ENCODE data around the gene EVX1. TPM values are rescaled to one million over a fixed set of nuclear protein-coding genes. Genes with fewer than 3 reads are reported as not detected.

EVX1 gene
- total RNA-seq, 1 donor from 2014 or later: not detected

GRCh38 chr7:27200761-27201579 is 41.6 kb upstream of the EVX1 start:
- Mint-ChIP-seq H3K9me3 (no peaks in the 10 kb centered on the region), H3K4me3 (no peak overlapping the region), H3K27ac (peak overlapping the region; percentile 58), H3K36me3 (ENCODE audit: low read depth) (no peaks in the 10 kb centered on the region), H3K27me3 (ENCODE audit: insufficient read depth) (peaks cover 82% of the 10 kb centered on the region), H3K4me1 (ENCODE audit: low read depth) (no peaks in the 10 kb centered on the region)
- no peak for DNase-seq (ENCODE audit: low spot score)
- intact Hi-C loops (cut with micrococcal nuclease): loop anchor here (2.0 to 10.0 kb wide), 3 partner anchors 50 to 1754 kb away; partner anchors contain the start of genes HOXA1 and TRIL

GRCh38 chr7:27201580-27202017 is 41.0 kb upstream of the EVX1 start:
- Mint-ChIP-seq H3K9me3 (no peaks in the 10 kb centered on the region), H3K36me3 (ENCODE audit: low read depth) (no peaks in the 10 kb centered on the region), H3K27ac (no peak overlapping the region), H3K4me1 (ENCODE audit: low read depth) (no peaks in the 10 kb centered on the region), H3K4me3 (no peak overlapping the region), H3K27me3 (ENCODE audit: insufficient read depth) (peaks cover 82% of the 10 kb centered on the region)
- intact Hi-C loops (cut with micrococcal nuclease): loop anchor here (2.0 to 10.0 kb wide), 3 partner anchors 49 to 1753 kb away; partner anchors contain the start of genes HOXA1 and TRIL
- DNase-seq (ENCODE audit: low spot score): no peak

GRCh38 chr7:27202018-27202861 is 40.4 kb upstream of the EVX1 start:
- Mint-ChIP-seq H3K27ac (no peak overlapping the region), H3K27me3 (ENCODE audit: insufficient read depth) (peaks cover 84% of the 10 kb centered on the region), H3K9me3 (no peaks in the 10 kb centered on the region), H3K4me3 (no peak overlapping the region), H3K4me1 (ENCODE audit: low read depth) (no peaks in the 10 kb centered on the region), H3K36me3 (ENCODE audit: low read depth) (no peaks in the 10 kb centered on the region)
- DNase-seq (ENCODE audit: low spot score): no peak
- intact Hi-C loops (cut with micrococcal nuclease): loop anchor here (5.0 to 10.0 kb wide), 2 partner anchors 105 to 1753 kb away; partner anchors contain the start of genes HOXA1 and TRIL

GRCh38 chr7:27202862-27203134 is 39.8 kb upstream of the EVX1 start:
- intact Hi-C loops (cut with micrococcal nuclease): loop anchor here (5.0 to 10.0 kb wide), 2 partner anchors 105 to 1752 kb away; partner anchors contain the start of genes HOXA1 and TRIL
- Mint-ChIP-seq H3K9me3 (no peaks in the 10 kb centered on the region), H3K4me3 (no peak overlapping the region), H3K27me3 (ENCODE audit: insufficient read depth) (peaks cover 84% of the 10 kb centered on the region), H3K36me3 (ENCODE audit: low read depth) (no peaks in the 10 kb centered on the region), H3K27ac (no peak overlapping the region), H3K4me1 (ENCODE audit: low read depth) (no peaks in the 10 kb centered on the region)
- no peak for DNase-seq (ENCODE audit: low spot score)

- intact Hi-C loops (cut with micrococcal nuclease): loop anchor here (5.0 to 10.0 kb wide), 2 partner anchors 106 to 1751 kb away; partner anchors contain the start of genes HOXA1 and TRIL
- Mint-ChIP-seq H3K4me1 (ENCODE audit: low read depth) (no peaks in the 10 kb centered on the region), H3K4me3 (no peak overlapping the region), H3K9me3 (no peaks in the 10 kb centered on the region), H3K27me3 (ENCODE audit: insufficient read depth) (peaks cover 82% of the 10 kb centered on the region), H3K27ac (no peak overlapping the region), H3K36me3 (ENCODE audit: low read depth) (no peaks in the 10 kb centered on the region)
- no peak for DNase-seq (ENCODE audit: low spot score)
Observed at GRCh38 chr7:27203365-27203953, 39.1 kb upstream of the EVX1 start.

GRCh38 chr7:27203964-27204594 is 38.5 kb upstream of the EVX1 start:
- no peak overlapping the region for H3K4me3 Mint-ChIP-seq
- H3K27me3 Mint-ChIP-seq (ENCODE audit: insufficient read depth): peaks cover 81% of the 10 kb centered on the region
- no peak overlapping the region for H3K27ac Mint-ChIP-seq
- no peak for DNase-seq (ENCODE audit: low spot score)
- intact Hi-C loops (cut with micrococcal nuclease): loop anchor here (5.0 to 10.0 kb wide), 2 partner anchors 107 to 1751 kb away; partner anchors contain the start of genes HOXA1 and TRIL
- no peaks in the 10 kb centered on the region for H3K4me1 Mint-ChIP-seq (ENCODE audit: low read depth)
- H3K9me3 Mint-ChIP-seq: no peaks in the 10 kb centered on the region
- no peaks in the 10 kb centered on the region for H3K36me3 Mint-ChIP-seq (ENCODE audit: low read depth)

GRCh38 chr7:27204851-27205322 is 37.7 kb upstream of the EVX1 start:
- intact Hi-C loops (cut with micrococcal nuclease): loop anchor here (5.0 to 10.0 kb wide), 2 partner anchors 108 to 1750 kb away; partner anchors contain the start of genes HOXA1 and TRIL
- H3K4me1 Mint-ChIP-seq (ENCODE audit: low read depth): no peaks in the 10 kb centered on the region
- peaks cover 85% of the 10 kb centered on the region for H3K27me3 Mint-ChIP-seq (ENCODE audit: insufficient read depth)
- H3K4me3 Mint-ChIP-seq: no peak overlapping the region
- DNase-seq (ENCODE audit: low spot score): no peak
- H3K36me3 Mint-ChIP-seq (ENCODE audit: low read depth): no peaks in the 10 kb centered on the region
- no peaks in the 10 kb centered on the region for H3K9me3 Mint-ChIP-seq
- no peak overlapping the region for H3K27ac Mint-ChIP-seq

- intact Hi-C loops (cut with micrococcal nuclease): loop anchor here (2.0 to 10.0 kb wide), 2 partner anchors 17 to 1749 kb away; partner anchors contain the start of gene TRIL
- Mint-ChIP-seq H3K4me3 (no peak overlapping the region), H3K4me1 (ENCODE audit: low read depth) (no peaks in the 10 kb centered on the region), H3K27ac (no peak overlapping the region), H3K36me3 (ENCODE audit: low read depth) (no peaks in the 10 kb centered on the region), H3K27me3 (ENCODE audit: insufficient read depth) (peaks cover 89% of the 10 kb centered on the region), H3K9me3 (no peaks in the 10 kb centered on the region)
- no peak for DNase-seq (ENCODE audit: low spot score)
Observed at GRCh38 chr7:27205325-27206280, 37.0 kb upstream of the EVX1 start.

- Mint-ChIP-seq H3K27ac (no peak overlapping the region), H3K27me3 (ENCODE audit: insufficient read depth) (peaks cover 89% of the 10 kb centered on the region), H3K9me3 (no peaks in the 10 kb centered on the region), H3K36me3 (ENCODE audit: low read depth) (no peaks in the 10 kb centered on the region), H3K4me3 (no peak overlapping the region), H3K4me1 (ENCODE audit: low read depth) (no peaks in the 10 kb centered on the region)
- intact Hi-C loops (cut with micrococcal nuclease): loop anchor here (2.0 to 10.0 kb wide), 2 partner anchors 15 to 1747 kb away; partner anchors contain the start of gene TRIL
- no peak for DNase-seq (ENCODE audit: low spot score)
Observed at GRCh38 chr7:27207348-27207985, 35.1 kb upstream of the EVX1 start.

GRCh38 chr7:27208998-27209397 is 33.6 kb upstream of the EVX1 start:
- no peak overlapping the region for H3K27ac Mint-ChIP-seq
- H3K27me3 Mint-ChIP-seq (ENCODE audit: insufficient read depth): peaks cover 89% of the 10 kb centered on the region
- intact Hi-C loops (cut with micrococcal nuclease): loop anchor here (10.0 kb wide), 1 partner anchor 1746 kb away; the partner anchor contains the start of gene TRIL
- DNase-seq (ENCODE audit: low spot score): no peak
- H3K4me1 Mint-ChIP-seq (ENCODE audit: low read depth): no peaks in the 10 kb centered on the region
- no peaks in the 10 kb centered on the region for H3K36me3 Mint-ChIP-seq (ENCODE audit: low read depth)
- H3K4me3 Mint-ChIP-seq: no peak overlapping the region
- H3K9me3 Mint-ChIP-seq: no peaks in the 10 kb centered on the region

- DNase-seq (ENCODE audit: low spot score): no peak
Observed at GRCh38 chr7:27209933-27210440, 32.6 kb upstream of the EVX1 start.

More at GRCh38 chr7:27209933-27210440, 32.6 kb upstream of the EVX1 start:
- H3K27ac Mint-ChIP-seq: no peak overlapping the region
- intact Hi-C loops (cut with micrococcal nuclease): loop anchor here (1.0 to 10.0 kb wide), 5 partner anchors 11 to 1745 kb away; partner anchors contain the start of gene TRIL
- H3K9me3 Mint-ChIP-seq: no peaks in the 10 kb centered on the region
- no peak overlapping the region for H3K4me3 Mint-ChIP-seq
- no peaks in the 10 kb centered on the region for H3K36me3 Mint-ChIP-seq (ENCODE audit: low read depth)
- H3K27me3 Mint-ChIP-seq (ENCODE audit: insufficient read depth): peaks cover 89% of the 10 kb centered on the region
- H3K4me1 Mint-ChIP-seq (ENCODE audit: low read depth): no peaks in the 10 kb centered on the region

Measured in activated T-helper 1 cell treated with anti-CD3 and anti-CD28 coated beads, Interleukin-12 subunit alpha, Interleukin-12 subunit beta, Interleukin-2, Interleukin-4 antibody, amounts not matched to agents 30 ng/mL and 10 ng/mL and 1 ng/mL, durations not matched to agents 14 hours and 24 hours and 36 hours (primary cell).